ENCODE measurements around the gene EIF2B4.
A peak's percentile ranks its signal among the peaks of the same experiment; 100 is the strongest.

EIF2B4 gene

DNA sequence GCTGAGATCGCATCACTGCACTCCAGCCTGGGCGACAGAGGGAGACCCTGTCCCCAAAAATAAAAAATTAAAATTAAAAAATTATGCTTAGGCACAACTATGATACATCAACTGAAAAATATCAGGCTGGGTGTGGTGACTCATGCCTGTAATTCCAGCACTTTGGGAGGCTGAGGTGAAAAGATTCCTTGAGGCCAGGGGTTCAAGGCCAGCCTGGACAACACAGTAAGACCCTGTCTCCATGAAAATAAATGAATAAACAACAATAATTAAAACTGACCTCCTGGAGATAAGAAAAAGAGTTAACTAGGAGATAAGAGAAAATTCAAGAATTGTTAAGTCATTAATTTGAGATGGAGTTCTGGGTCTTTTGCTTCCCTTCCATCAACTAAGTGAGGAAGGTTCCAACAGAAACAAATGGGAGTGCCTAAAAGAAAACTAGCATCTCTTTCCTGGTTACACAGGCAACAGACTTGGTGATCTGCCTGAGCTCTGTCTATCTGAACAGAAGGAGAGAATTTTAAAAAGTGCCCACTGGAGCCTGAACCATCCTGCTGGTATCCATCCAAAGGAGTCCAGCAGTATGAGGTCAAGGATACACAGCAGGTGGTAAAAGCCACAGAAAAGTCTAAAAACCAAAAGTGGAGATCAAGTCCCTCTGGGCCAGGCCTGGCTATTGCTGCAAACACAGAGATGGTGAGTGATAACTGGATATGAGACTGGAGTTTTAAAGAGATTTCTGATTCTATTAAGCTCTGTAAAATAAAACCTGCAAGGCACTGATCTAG lies 30.4 kb upstream of the EIF2B4 start:
- H3K27ac ChIP-seq: no peak overlapping the region
- TF ChIP-seq, protein P1, sequence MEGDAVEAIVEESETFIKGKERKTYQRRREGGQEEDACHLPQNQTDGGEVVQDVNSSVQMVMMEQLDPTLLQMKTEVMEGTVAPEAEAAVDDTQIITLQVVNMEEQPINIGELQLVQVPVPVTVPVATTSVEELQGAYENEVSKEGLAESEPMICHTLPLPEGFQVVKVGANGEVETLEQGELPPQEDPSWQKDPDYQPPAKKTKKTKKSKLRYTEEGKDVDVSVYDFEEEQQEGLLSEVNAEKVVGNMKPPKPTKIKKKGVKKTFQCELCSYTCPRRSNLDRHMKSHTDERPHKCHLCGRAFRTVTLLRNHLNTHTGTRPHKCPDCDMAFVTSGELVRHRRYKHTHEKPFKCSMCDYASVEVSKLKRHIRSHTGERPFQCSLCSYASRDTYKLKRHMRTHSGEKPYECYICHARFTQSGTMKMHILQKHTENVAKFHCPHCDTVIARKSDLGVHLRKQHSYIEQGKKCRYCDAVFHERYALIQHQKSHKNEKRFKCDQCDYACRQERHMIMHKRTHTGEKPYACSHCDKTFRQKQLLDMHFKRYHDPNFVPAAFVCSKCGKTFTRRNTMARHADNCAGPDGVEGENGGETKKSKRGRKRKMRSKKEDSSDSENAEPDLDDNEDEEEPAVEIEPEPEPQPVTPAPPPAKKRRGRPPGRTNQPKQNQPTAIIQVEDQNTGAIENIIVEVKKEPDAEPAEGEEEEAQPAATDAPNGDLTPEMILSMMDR (conservative IDR thresholded peaks at IDR 0.05): no peak
- no peak for TF ChIP-seq ZFX (IDR thresholded peaks at IDR 0.05)

DNA sequence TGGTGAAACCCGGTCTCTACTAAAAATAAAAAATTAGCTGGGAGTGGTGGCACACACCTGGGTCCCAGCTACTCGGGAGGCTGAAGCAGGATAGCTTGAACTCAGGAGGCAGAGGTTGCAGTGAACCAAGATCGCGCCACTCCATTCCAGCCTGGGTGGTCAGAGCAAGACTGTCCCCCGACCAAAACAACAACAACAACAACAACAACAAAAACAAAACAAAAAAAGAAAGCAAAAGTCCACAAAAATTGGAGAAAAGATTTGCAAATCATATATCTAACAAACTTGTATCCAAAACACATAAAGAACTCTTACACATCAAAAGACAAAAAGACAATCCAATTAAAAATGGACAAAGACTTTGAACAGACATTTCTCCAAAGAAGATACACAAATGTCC lies 28.8 kb upstream of the EIF2B4 start:
- H3K27ac ChIP-seq: no peak overlapping the region
- TF ChIP-seq ZFX (IDR thresholded peaks at IDR 0.05): no peak
- TF ChIP-seq, protein P1 (conservative IDR thresholded peaks at IDR 0.05): no peak

DNA sequence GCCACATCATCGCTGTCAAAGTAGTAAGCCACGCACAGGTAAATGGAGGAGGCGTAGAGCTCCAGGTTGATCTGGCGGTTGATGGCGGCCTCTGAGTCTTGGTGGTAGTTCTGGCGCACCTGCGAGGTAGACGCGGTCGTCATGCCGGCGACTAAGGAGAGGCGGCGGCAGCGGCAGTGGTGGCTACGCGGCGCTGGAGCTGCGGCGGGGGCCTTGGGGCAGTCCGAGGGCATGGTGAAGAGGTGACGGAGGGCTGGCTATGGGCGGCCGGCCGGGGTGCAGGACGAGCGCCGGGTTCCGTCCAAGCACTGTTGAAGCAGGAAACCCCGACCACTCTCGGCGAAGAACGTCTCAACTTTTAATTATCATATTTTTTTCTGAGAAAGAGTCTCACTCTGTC lies 23.1 kb upstream of the EIF2B4 start:
- TF ChIP-seq, protein P1 (conservative IDR thresholded peaks at IDR 0.05): no peak
- no peak for TF ChIP-seq ZFX (IDR thresholded peaks at IDR 0.05)
- no peak overlapping the region for H3K27ac ChIP-seq

DNA sequence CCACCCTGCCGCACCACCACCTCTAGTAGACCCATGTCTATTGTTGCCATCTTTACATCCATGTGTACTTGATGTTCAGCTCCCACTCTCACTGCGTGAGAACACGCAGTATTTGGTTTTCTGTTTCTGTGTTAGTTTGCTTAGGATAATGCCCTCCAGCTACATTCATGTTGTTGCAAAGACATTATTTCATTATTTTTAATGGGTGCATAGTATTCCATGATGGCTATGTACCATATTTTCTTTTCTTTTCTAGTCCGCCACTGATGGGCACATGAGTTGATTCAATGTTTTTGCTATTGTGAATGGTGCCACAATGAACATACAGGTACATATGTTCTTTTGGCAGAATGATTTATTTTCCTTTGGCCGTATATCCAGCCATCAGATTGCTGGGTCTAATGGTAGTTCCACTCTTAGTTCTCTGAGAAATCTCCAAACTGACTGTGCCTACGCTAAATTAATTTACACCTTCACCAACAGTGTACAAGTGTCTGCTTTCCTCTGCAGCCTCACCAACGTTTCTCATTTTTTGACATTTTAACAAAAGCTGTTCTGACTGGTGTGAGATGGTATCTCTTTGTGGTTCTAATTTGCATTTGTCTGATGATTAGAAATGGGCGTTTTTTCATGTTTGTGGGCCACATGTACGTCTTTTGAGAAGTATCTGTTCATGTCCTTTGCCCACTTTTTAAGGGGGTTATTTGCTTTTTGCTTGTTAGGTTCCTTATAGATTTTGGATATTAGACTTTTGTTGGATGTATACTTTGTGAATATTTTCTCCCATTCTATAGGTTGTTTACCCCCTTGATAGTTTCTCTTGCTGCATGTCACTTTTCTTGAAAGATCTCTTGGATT lies 20.9 kb upstream of the EIF2B4 start:
- no peak for TF ChIP-seq ZFX (IDR thresholded peaks at IDR 0.05)
- TF ChIP-seq, protein P1 (conservative IDR thresholded peaks at IDR 0.05): no peak
- no peak overlapping the region for H3K27ac ChIP-seq

DNA sequence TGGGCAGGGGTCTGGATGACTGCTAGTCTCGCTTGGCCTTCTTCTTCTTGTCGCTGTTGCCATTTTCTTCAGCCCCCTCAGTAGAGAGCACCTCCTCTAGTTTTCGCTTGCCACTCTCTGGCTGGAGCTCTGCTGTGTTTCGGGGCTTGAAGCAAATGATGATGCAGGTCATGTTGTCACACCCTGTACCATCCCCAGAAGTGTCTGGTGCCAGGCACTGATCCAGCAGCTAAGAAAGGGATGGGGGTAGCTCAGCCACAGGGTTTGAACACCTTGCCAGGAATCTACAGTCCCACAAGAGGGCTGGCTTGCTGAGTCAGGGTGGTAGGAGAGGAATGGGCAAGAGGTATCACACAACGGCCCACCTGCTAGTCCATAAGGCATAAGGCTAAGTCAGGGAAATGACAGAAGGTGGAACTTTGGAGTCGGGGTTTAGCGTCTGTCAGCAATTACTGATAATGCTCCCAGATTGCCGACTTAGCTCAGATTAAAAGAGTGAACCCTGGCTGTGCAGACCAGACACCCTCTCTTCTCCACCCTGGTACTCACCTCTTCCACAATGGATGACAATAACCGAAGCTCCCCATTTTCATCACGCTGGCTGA lies 11.5 kb upstream of the EIF2B4 start:
- H3K27ac ChIP-seq: peak overlapping the region; percentile 89
- no peak for TF ChIP-seq ZFX (IDR thresholded peaks at IDR 0.05)
- TF ChIP-seq, protein P1 (conservative IDR thresholded peaks at IDR 0.05): no peak

DNA sequence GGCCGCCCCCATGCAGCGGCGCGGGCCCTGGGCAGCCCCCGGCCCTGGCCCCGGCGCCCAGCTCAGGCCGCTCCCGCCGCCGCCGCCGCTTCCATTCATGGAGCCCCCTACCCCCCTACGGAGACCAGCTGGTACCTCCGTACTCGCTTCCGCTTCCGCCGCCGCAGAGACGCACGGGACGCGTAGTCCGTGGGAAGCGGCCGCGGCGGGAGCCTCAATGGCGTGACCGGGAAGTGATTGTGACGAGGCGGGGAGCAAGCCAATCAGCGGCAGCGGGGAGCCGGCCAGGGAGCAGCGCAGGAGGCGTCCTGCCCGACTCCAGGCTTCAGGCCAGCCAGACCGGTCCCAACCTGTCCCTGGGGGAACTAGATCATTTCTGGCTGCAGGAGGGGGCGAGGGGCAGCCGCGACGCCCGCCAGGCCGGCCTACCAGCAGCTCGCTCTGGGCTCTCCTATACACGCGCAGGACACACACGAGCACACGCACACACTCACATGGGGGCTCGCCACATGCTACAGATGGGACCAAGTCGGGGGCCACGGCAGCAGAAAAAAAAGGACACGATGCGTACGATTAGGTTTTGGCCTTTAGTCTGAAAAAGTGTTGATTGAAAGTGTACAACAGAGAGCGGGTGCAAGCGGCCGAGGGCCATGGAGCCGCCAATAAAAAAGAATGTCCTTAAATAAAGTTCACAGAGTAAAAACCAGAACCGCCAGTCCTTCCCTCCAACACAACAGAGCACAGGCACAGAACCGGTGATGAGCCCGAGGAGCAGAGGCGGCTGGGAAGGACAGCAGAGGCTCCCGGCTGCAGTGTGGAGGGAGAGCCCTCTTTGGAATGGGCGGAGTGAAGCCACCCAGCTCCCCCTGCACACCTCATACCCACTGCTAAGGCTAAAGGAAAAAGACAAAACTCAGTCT lies 10.7 kb upstream of the EIF2B4 start, which contains the start of gene ZNF513:
ZNF513 (minus strand) TSS at position 109 of the 920 bp plus-strand sequence. CDS start 208 bp downstream, outside the sequence.
- peak within 1 kb of the TSS; percentile 89 for H3K27ac ChIP-seq
- TF ChIP-seq, protein P1 (conservative IDR thresholded peaks at IDR 0.05): no peak
- TF ChIP-seq ZFX (IDR thresholded peaks at IDR 0.05): no peak

Measured in C4-2B (cell line).